Vagina (tissue), 2 donors: ENCODE measurements around the gene PPP2R2B. TPM values are rescaled to one million over a fixed set of nuclear protein-coding genes. Genes with fewer than 3 reads are reported as not detected.

Experiments
- DNase-seq, 2 donors: peaks; one replicate each; pipeline ENCODE4 v3.0.0-alpha.2; 2017; ENCODE audit errors: extremely low spot score in 2 of 2
- H3K27ac ChIP-seq: fragments of 200-600 bp; sonication (generic); one replicate; pipeline ENCODE4 v1.5.1; 2019
- H3K27me3 ChIP-seq: fragments of 200-600 bp; sonication (generic); one replicate; pipeline ENCODE4 v1.5.1; 2019
- H3K36me3 ChIP-seq, 2 donors: fragments of 200-600 bp; sonication (generic); one replicate each; pipeline ENCODE4 v1.5.1; 2017 to 2019
- H3K4me1 ChIP-seq: fragments of 200-600 bp; sonication (generic); one replicate; pipeline ENCODE4 v1.5.1; 2019
- H3K4me3 ChIP-seq, 2 donors: fragments of 200-600 bp; sonication (generic); 1 replicate in 1 of 2; 2 replicates in 1 of 2; pipeline ENCODE4 v1.5.1; 2016 to 2019
- H3K9me3 ChIP-seq: fragments of 200-600 bp; sonication (generic); one replicate; pipeline ENCODE4 v1.5.1; 2019
- POLR2A ChIP-seq, 2 donors: fragments of 450-650 bp; IDR thresholded peaks; one replicate each; pipeline ENCODE4 v1.6.1; 2017; ENCODE audit warnings: antibody characterized with exemption in 2 of 2, mild to moderate bottlenecking in 2 of 2, moderate library complexity in 2 of 2
- POLR2AphosphoS5 ChIP-seq, 2 donors: sonication (generic); formaldehyde crosslinking; IDR thresholded peaks; one replicate each; pipeline ENCODE4 v1.9.0; 2017; ENCODE audit warnings: antibody characterized with exemption in 2 of 2, mild to moderate bottlenecking in 2 of 2, low read depth in 1 of 2; ENCODE audit not compliant: insufficient read depth in 1 of 2
- intact Hi-C: fragments of 100-400 bp; cut with DNase I; formaldehyde crosslinking; loops from one replicate; pipeline ENCODE4 v1.15.1; 2023
- total RNA-seq: library from RNA; depleted of rRNA; stranded (reverse); fragments of >200 nt; gene quantifications from one replicate; pipeline ENCODE4 v1.2.3, GENCODE V29; 2016
- TF ChIP-seq, protein P1 (sequence below), 3 experiments: fragments of 450-650 bp in 2 of 3; fragments of 200-600 bp in 1 of 3; sonication (generic) in 1 of 3; IDR thresholded peaks; one replicate each; pipeline ENCODE4 v1.5.1; 2017 to 2019; ENCODE audit warnings: antibody characterized with exemption in 3 of 3, mild to moderate bottlenecking in 2 of 3, moderate library complexity in 2 of 3

The PPP2R2B gene
- total RNA-seq, 1 donor from 2014 or later, result 6.6 TPM

DNA sequence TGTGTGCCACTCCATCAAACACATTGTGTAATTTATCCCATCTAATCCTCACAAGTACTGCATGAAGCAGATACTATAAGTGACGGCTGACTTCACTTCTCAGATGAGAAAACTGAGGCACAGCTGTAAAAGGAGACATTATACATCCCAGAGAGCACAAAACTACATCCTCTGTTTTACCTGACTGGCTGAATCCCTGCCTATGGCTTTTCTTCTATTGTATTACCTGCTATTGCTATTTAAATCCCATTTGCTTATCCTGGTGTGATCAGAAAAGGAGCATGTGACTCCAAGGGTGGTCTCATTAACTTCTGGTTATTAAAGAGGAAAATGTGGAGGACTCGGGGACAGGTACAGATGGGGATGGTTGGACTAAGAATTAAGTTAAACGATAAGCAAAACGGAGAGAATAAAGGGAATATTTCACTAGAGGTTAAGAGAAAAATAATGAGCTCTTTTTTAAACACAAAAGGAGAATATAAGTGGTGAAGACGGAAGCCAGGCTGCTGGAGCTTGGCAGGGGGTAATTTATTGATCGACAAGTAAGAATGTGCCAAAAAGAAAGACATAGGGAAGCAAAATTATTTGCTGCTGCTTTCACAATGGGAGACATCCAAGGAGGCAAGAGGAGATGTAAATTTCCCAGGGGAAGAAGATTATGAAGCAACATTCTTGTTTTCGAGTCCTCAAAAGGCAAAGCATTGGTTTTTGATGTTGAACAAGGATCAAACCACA is 206.8 kb downstream of the PPP2R2B start:
- no peak overlapping the region for H3K27ac ChIP-seq
- DNase-seq, result no peak
- H3K9me3 ChIP-seq, result no peaks in the 10 kb centered on the region
- H3K36me3 ChIP-seq, result no peaks in the 10 kb centered on the region
- H3K4me3 ChIP-seq, result no peak overlapping the region
- intact Hi-C loops, result no loop called here
- TF ChIP-seq POLR2AphosphoS5 (IDR thresholded peaks at IDR 0.05; ENCODE audit: insufficient read depth in 1 of 2, low read depth in 1 of 2) (no peak), POLR2A (IDR thresholded peaks at IDR 0.05) (no peak)
- TF ChIP-seq, protein P1, sequence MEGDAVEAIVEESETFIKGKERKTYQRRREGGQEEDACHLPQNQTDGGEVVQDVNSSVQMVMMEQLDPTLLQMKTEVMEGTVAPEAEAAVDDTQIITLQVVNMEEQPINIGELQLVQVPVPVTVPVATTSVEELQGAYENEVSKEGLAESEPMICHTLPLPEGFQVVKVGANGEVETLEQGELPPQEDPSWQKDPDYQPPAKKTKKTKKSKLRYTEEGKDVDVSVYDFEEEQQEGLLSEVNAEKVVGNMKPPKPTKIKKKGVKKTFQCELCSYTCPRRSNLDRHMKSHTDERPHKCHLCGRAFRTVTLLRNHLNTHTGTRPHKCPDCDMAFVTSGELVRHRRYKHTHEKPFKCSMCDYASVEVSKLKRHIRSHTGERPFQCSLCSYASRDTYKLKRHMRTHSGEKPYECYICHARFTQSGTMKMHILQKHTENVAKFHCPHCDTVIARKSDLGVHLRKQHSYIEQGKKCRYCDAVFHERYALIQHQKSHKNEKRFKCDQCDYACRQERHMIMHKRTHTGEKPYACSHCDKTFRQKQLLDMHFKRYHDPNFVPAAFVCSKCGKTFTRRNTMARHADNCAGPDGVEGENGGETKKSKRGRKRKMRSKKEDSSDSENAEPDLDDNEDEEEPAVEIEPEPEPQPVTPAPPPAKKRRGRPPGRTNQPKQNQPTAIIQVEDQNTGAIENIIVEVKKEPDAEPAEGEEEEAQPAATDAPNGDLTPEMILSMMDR (IDR thresholded peaks at IDR 0.05), result no peak
- H3K4me1 ChIP-seq, result no peaks in the 10 kb centered on the region
- H3K27me3 ChIP-seq, result no peaks in the 10 kb centered on the region

DNA sequence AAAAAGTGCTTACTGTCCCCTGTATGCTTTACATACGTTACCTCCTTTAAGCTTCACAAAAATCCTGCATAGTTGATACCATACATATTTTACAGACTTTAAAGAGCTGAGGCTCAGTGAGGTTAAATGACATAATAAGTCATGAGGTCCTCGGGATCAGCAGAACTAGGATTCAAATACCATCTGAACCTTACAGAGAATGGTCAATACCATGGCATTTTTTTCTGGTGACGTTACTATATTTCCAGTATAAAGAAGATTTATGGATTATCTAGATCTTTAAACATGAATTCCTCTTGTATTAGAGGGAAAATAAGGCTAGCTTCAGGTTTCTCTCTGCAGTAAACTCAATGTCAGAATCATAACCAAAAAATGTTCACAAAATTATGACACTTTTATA is 208.9 kb downstream of the PPP2R2B start:
- Histone ChIP-seq H3K27ac (no peak overlapping the region), H3K4me1 (no peaks in the 10 kb centered on the region), H3K36me3 (no peaks in the 10 kb centered on the region), H3K27me3 (no peaks in the 10 kb centered on the region), H3K4me3 (no peak overlapping the region), H3K9me3 (no peaks in the 10 kb centered on the region)
- intact Hi-C loops, result no loop called here
- TF ChIP-seq POLR2A (IDR thresholded peaks at IDR 0.05), result no peak
- TF ChIP-seq POLR2AphosphoS5 (IDR thresholded peaks at IDR 0.05; ENCODE audit: insufficient read depth in 1 of 2, low read depth in 1 of 2), result no peak
- TF ChIP-seq, protein P1 (IDR thresholded peaks at IDR 0.05), result no peak
- DNase-seq, result no peak

- intact Hi-C loops, result no loop called here
- Histone ChIP-seq H3K4me3 (no peak overlapping the region), H3K27me3 (no peaks in the 10 kb centered on the region), H3K36me3 (no peaks in the 10 kb centered on the region), H3K4me1 (no peaks in the 10 kb centered on the region), H3K27ac (peak overlapping the region; percentile 60), H3K9me3 (no peaks in the 10 kb centered on the region)
- DNase-seq, result no peak
- TF ChIP-seq POLR2AphosphoS5 (IDR thresholded peaks at IDR 0.05; ENCODE audit: insufficient read depth in 1 of 2, low read depth in 1 of 2), result peak in 1 of 2 donors; percentile 20
- TF ChIP-seq, protein P1 (IDR thresholded peaks at IDR 0.05), result no peak
Observed at GRCh38 chr5:146667633-146668272, 210.8 kb downstream of the PPP2R2B start.

- H3K4me1 ChIP-seq, result no peaks in the 10 kb centered on the region
- H3K27ac ChIP-seq, result no peak overlapping the region
- H3K4me3 ChIP-seq, result no peak overlapping the region
- H3K36me3 ChIP-seq, result no peaks in the 10 kb centered on the region
- intact Hi-C loops, result no loop called here
- no peak for DNase-seq
- TF ChIP-seq, protein P1 (IDR thresholded peaks at IDR 0.05), result peak in 1 of 3 experiments; percentile 51
- no peak for TF ChIP-seq POLR2AphosphoS5 (IDR thresholded peaks at IDR 0.05; ENCODE audit: insufficient read depth in 1 of 2, low read depth in 1 of 2)
- H3K9me3 ChIP-seq, result no peaks in the 10 kb centered on the region
- no peaks in the 10 kb centered on the region for H3K27me3 ChIP-seq
Observed at GRCh38 chr5:146662229-146662628, 216.3 kb downstream of the PPP2R2B start.

DNA sequence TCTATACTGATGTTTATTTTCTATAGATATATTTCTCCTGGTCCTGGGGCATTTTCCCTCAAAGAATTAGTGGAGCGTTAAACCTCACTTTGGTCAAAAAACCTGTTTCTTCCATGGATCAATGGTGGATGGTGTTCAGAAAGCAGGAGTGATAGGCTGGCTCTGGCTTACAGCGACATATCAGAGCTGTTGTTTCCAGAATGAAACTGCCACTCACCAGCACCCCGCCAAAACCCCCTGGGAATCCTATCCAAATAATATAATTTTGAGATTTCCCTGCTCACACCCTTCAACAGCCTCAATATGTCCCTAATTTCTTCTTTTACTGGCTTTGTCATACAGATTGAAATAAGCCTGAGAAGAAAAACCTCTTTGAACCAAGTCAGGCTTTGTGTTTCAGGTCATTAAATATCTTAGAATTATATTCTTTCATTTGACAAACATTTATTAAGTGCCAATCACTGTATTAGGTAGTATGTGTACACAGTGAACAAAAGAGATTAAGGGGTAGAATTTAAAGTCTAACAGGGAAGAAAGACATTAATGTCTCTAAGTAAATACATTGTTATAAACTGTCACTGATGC is 218.1 kb downstream of the PPP2R2B start:
- H3K4me3 ChIP-seq, result no peak overlapping the region
- intact Hi-C loops, result no loop called here
- no peak for TF ChIP-seq POLR2AphosphoS5 (IDR thresholded peaks at IDR 0.05; ENCODE audit: insufficient read depth in 1 of 2, low read depth in 1 of 2)
- no peak for TF ChIP-seq POLR2A (IDR thresholded peaks at IDR 0.05)
- TF ChIP-seq, protein P1 (IDR thresholded peaks at IDR 0.05), result no peak
- no peaks in the 10 kb centered on the region for H3K9me3 ChIP-seq
- H3K36me3 ChIP-seq, result no peaks in the 10 kb centered on the region
- no peaks in the 10 kb centered on the region for H3K4me1 ChIP-seq
- no peak overlapping the region for H3K27ac ChIP-seq
- no peak for DNase-seq
- no peaks in the 10 kb centered on the region for H3K27me3 ChIP-seq
